ENCODE data around the gene PIGZ. TPM values are rescaled to one million over a fixed set of nuclear protein-coding genes. Genes with fewer than 3 reads are reported as not detected.

Gene PIGZ, protein sequence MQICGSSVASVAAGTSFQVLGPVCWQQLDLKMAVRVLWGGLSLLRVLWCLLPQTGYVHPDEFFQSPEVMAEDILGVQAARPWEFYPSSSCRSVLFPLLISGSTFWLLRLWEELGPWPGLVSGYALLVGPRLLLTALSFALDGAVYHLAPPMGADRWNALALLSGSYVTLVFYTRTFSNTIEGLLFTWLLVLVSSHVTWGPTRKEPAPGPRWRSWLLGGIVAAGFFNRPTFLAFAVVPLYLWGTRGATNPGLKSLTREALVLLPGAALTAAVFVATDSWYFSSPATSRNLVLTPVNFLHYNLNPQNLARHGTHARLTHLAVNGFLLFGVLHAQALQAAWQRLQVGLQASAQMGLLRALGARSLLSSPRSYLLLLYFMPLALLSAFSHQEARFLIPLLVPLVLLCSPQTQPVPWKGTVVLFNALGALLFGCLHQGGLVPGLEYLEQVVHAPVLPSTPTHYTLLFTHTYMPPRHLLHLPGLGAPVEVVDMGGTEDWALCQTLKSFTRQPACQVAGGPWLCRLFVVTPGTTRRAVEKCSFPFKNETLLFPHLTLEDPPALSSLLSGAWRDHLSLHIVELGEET
- total RNA-seq (2014; rRNA removed; shearing (Covaris generic)), result 0.59 and 3.2 TPM in 2 replicates

DNA sequence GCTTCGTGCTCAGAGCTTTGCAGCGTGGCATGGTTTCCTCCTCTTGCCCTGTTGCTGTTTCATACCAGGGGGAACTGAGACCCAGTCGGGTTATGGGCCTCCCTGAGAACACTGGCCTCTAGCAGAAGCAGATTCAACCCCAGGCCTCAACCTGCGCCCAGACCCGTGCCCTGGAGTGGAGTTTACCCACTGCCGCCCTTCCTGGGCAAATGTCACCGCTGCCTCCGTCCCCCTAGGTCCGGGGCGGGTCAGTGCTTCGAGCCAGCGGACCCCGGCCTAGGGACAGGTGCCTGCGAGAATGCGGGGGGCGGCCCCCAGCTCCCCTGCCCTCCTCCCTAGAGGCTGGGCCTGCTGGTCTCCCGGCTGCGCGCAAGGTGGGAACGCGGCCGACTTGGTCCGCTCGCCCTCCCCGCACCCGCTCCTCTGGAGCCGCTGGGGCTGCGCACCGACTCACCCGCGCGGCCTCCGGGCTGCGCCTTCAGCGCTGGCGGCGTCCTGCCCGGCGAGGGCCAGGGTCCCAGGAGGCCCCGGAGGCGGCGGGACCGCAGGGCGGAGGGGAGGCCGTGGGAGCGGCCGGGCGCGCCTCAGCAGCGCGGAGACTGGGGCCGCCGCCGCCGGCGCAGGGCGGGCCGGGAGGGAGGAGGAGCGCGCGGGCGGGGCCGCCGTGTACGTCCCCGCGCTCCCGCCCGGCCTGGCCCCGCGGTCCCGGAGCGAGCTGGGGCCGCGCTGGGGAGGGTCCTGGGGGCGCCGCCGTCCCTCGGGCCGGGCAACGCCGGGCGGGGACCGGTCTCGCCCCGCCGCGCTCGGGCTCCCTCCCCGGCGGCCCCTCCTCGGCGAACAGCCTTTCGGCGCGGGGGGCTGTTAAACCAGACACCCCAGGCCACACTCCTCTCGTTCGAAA is at the start of gene PIGZ:
Gene PIGZ (minus strand): TSS at position 601 of the 901 bp plus-strand sequence. CDS start 16,802 bp downstream, outside the sequence.
- no peak for DNase-seq (ENCODE audit: low spot score)

DNA sequence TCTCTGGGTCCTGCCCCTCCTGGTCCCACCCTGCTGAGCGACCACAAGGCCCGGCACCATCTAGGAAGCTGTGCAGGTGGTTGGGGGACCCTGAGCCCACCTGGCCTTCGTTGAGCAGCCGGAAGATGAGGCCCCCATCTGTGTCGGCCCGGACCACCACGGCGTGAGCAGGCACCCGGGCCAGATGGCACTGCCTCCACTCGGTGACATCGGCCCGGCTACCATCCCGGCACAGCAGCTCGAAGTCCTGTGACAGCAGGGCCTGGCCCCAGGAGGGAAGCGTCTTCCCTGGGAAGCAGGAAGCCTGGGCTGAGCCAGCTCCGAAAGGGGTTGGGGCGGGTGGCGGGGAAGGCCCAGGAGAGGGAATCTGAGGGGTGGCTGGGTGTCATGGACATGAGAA is 48.4 kb upstream of the PIGZ start:
- DNase-seq (ENCODE audit: low spot score), result no peak

DNA sequence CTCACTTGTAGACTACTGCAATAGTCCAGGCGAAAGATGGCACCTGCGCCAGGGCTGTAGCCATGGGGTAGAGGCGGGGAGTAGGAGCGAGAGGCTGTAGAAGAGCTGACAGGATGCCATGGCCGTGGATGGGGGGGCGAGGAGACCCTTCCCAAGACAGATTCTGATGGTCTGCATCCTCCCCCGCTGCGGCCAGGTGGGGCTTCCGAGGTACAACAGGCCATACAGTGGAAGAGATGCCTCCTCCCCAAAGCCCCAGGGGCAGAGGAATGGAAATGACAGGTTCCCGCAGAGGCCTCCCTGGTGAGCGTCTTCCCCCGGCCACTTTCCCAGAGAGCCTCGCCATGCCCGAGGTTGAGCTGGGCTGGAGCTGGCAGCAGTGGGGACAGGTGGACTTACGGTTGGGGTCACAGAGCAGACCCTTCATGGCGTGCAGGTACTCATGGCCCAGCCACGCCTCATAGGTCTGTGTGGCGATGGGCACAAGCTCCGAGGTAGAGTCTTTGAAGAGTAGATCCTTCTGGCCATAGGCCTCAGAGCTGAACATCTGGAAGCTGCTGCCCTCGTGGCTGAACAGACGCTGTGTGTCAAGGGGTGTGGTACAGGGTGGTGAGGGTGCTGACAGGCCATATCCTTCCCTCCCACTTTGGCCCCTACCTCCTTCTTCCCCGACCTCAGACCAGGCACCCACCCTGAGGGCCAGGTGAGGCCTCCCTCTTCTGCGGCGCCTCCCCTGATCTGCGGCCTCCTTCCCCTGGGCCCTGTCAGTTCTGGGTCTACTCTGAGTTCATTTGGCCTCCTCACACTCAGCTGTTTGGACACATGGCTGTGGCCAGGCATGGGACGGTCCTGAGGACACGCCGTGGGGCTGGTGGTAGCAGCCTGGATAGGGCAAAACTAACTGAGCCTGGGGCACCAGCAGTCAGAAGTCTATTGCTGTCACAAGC is 47.4 kb upstream of the PIGZ start:
- no peak for DNase-seq (ENCODE audit: low spot score)

DNA sequence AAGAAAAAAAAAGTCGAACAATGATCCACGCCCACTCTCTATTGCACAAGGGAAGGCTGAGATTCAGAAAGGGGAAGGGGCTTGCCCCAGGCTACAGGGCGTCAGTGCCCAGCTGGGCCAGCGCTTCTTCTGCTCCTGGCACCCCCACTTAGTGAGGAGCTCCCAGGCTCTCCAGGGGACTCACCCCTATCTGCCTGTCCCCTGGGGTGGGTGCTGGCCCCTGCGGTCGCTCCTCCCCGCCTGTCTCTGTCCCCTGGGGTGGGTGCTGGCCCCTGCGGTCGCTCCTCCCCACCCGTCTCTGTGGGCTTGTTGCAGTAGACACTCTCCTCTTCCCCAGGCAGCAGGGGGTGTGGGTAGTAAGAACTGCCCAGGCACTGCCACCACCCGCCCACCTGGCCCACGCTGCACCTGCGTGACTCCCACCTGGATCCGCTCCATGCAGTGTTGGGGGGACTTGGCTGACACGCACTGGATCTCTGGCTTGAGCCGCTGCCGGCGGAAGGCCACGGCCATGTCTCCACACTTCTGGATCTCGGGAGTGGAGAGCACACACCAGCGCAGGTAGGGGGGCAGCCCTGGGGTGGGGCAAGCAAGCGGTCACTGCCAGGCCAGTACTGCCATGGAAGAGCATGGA is 46.4 kb upstream of the PIGZ start:
- DNase-seq (ENCODE audit: low spot score), result no peak

DNA sequence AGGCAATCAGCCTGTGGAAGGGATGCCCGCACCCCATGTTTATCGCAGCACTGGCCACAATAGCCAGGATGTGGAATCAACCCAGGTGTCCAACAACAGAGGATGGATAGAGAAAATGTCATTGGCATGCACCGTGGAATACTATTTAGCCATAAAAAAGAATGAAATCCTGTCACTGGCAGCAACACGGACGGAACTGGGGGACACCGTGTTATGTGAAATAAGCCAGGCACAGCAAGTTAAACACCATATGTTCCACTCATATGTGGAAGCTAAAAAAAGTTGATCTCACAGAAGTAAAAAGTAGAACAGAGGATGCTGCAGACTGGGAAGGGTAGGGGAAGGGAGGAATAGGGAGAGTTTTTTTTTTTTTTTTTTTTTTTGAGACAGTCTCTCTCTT is 45.4 kb upstream of the PIGZ start:
- DNase-seq (ENCODE audit: low spot score), result no peak

DNA sequence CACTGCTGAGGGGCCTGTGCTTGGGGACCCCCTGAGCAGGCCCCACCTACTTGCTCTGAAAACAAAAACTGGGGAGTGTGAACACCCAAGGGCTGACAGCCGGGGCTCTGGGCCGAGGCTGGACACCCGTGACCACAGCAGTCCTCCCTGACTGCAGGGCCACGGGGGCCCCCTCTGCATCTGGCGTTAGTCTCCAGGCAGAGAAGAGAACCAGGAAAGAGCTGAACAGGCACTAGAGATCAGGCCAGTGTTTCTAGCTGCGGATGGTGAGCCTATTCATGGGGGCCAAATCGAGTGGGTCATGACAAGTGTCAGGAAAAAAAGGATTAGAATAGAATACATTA is 43.9 kb upstream of the PIGZ start:
- DNase-seq (ENCODE audit: low spot score), result no peak

DNA sequence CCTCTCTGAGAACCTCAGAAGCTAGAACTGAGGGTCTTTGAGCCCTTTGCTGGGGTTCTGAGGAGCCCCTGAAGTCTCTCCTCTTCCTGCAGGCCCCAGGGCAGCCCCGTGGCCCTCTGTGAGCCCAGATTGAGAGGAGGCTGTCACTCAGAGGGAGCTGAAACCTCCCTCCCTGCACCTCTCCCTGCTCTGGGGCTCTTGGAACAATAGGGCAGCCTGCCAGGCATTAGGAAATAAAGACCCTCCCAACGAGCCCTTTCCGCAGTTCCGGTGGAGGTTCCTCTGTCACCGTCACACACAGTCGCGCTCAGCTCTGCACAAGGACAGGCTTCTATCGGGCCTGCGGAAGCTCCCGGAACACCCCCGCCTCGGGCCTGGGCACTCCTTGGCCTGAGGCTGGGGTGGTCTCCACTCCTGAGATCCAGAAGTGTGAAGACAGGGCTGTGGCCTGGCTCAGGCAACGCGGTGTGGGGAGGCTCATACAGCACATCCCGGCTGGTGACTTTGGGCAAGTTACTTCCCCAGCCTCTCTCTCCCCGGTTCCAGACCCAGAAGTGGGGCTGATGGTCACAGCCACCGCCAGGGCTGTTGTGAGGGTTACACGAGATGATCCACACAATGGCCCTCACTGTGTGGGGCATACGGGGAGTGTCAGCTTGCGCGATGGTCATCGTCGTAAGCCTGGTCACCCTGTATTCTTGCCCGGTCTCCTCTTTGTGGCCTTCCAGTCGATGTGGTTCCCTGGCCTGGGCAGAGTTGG is 43.3 kb upstream of the PIGZ start:
- DNase-seq (ENCODE audit: low spot score), result no peak

DNA sequence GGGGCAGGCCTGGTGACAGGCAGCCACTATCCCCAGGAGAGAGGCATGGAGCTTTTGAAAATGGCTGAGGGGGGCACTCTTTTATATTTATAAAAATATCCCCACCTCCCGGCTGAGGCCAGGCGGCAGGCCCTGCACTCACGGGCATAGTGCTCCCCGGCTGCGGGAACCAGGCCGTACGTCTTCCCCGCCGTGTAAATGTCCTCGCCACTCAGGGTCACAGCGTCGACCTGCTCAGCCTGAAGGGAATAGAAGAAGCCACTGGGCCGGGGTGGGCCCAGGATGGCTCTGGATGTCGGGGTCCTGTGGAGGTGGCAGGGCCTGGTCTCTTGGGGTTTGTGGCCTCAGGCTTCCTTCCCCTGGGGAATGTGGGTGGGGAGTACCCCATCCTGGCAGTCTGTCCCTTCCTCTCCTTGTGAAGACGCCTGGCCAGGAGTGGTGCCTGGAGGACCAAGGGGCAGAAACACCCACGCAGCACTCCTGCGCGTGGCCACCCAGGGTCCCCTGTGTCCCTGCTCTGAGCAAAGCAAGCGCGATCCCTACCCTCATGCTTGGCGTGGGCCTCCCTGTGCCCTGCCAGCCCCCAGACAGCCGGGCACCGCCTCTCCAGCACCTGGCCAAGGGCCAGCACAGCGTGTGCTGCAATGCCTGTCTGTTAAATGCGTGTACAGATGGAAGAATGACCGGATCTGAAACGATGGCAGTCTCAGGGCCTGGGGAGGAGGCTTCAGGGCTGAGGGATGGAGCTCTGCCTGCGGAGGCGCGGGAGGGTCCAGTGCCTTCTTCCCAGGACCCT is 42.1 kb upstream of the PIGZ start:
- DNase-seq (ENCODE audit: low spot score), result no peak

DNA sequence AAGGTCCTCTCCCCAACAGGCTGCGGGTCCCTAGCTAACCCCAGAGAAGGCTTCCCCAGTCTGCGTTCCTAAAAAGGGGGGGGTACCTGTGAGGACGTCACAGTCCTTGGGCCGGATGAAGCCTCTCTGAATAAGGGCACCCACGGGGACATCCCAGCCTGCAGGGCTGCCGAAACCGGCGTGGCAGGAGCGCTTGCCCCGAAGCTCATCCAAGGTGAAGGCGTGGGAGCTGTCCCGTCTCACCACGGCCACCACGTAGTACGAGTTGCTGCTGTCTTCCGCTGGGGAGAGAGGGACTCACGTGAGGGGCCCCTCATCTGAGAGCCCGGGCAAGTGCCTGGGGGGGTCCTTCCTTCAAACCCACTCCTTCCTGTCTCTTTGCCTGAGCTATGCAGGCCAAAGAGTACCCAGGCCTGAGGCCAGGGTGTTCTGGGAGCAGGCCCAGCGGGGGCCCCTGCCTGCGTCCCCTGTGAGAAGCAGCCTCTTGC is 40.9 kb upstream of the PIGZ start:
- no peak for DNase-seq (ENCODE audit: low spot score)

DNA sequence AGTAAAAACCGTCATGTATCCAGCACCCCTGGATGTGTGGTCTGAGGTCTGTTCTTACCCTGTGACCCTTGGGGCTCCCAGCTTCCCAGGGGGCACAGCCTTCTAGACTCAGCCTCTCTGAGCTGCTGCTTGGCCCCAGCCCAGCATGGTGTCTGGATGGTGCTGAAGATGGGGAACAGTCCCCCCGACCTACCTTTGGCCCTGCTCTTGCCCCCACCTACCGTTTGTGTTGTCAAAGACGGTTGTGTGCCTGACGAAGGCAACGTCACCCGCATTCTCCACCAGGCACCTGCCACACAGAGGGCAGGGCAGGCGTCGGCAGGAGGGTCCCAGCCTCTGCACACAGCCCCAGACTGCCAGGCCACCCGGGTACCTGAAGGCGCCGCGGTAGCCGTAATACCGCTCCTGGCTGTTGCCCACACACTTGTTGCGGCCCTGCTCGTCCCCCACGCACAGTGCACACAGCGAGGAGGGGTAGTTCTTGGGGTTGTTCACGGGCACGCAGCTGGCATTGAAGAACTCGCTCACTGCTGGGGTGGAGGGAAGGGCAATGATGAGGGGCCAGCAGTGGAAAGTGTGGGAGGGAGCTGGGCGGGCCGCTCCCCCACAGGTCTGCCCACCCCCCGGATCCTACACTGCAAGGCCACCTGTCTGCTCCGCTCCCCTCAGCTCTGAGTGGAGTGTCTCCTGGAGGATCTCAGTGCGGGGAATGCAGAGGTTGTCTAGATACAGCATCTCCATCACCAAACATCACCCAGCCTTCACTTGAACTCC is 40.0 kb upstream of the PIGZ start:
- no peak for DNase-seq (ENCODE audit: low spot score)

DNA sequence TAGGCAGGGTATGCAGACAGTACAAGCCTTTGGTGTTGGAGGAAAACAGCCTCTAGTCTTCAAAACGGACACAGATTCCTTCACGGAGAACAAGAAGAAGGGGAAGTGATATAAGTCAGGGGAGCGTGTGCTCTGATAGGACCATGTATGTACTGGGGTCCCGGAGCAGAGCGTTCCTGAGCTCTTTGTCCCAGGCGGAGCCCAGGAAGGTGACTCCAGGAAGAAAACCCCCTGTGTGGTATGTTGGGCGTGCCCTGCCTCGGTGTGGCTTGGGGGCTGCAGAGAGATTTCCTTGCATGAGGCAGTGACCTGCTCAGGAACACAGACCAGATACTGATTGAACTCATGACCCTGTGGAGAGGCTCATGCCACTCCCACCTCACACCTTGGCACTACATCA is 39.3 kb upstream of the PIGZ start:
- DNase-seq (ENCODE audit: low spot score), result no peak

DNA sequence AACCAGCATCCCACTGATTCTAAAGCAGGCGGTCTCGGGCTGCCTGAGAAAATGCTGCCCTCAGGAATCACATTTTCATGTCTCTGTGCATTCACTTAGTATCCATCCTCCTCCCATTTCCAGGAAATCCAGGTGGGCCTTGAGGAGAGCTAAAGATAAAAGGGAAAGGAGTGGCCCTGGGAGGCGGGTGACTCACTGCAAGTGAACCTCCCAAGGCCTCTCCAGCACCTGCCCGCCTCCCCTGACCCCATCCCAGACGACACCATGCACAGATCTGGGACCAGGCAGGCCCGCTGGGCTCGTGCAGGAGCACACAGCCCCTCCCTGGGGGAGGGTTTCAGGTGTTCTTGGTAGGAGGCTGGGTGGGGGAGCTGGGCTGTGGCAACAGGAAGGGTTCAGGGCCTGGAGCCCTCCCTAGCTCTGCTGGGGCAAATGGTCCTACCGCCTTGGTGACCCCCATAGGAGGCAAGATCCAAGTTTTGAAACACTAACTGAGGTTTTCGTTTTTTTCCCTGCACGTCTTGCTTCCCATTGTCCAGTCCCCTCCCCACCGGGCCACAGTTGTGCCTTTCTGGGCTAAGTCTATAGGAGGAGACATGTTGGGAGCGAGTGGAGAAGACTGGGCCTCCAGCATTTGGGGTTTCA is 38.8 kb upstream of the PIGZ start:
- no peak for DNase-seq (ENCODE audit: low spot score)

DNA sequence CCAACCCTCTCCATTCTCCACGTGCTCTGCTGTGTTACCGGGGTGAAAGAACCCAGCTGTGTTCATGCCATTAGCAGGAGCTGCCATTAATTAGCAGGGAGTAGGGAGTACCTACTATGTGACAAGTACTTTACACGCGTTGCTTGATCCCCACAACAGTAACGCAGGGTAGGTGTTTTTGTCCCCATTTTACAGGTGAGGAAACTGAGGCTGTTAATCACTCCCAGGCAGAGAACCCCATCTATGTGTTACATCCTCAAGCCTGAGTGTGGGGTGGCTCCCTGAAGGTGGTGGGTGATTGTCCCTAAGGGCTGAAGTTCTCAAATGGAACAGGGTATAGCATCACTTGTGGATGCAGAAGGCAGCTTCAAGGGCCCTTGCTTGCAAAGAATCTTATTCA is 38.2 kb upstream of the PIGZ start:
- DNase-seq (ENCODE audit: low spot score), result no peak

DNA sequence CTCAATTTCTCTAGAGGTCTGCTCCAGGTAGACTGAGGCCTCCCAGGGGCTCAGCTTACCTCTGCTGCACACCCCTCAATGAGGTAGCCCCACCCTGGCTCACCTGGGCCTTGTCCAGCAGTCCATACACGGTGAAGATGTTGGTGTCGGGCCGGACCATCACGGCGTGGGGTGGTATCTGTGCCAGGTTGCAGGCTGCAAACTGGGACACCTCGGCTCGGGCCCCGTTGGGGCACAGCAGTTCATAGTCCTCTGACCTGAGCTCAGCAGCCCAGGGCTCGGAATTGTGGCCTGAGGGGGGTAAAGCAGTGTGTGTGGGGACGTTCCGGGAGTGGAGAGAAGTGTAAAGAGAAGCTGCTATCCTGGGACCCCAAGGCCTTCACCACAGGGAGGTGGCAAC is 37.8 kb upstream of the PIGZ start:
- no peak for DNase-seq (ENCODE audit: low spot score)

DNA sequence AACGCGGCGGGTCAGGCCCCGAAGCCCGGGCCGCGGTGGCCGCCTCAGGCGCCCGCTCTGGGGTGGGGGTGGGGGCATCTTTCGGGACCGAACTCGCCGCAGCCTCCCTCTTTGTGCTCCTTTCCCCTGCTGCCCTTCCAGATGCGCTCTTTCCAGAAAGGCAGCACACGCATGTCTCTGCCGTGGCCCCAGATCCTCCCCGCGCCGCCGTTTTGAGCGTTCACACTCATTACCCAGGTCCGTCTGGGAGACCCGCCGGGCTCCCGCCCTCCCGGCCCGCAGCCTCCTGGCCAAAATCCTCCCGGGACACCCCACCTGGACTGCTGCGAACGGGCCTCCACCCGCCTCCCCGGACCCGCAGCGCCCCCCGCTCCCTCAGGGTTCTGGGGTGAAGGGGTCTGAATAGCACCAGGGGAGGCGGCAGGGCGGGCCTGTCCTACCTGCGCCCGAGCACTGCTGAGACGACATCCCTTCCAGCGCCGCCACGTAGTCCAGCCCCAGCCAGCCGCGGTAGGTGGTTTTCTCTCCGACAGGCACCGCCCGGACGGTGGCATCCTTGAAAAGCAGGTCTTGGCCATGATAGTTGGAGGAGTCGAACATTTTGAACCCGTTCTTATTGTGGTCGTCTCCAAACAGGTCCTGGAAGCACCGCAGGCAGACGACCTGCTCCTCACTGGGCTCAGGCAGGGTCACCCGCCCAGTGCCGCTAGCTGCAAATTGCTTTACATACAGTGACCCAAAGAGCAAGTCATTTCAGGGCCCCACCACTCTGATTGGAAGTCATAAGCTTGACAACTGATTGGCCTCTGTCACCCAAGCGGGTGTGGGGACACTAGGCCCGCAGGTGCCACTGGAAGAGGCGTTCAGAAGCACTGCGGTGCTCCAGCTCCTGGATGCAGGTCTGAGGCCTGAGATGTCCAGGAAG is 35.1 kb upstream of the PIGZ start:
- DNase-seq (ENCODE audit: low spot score), result no peak

DNA sequence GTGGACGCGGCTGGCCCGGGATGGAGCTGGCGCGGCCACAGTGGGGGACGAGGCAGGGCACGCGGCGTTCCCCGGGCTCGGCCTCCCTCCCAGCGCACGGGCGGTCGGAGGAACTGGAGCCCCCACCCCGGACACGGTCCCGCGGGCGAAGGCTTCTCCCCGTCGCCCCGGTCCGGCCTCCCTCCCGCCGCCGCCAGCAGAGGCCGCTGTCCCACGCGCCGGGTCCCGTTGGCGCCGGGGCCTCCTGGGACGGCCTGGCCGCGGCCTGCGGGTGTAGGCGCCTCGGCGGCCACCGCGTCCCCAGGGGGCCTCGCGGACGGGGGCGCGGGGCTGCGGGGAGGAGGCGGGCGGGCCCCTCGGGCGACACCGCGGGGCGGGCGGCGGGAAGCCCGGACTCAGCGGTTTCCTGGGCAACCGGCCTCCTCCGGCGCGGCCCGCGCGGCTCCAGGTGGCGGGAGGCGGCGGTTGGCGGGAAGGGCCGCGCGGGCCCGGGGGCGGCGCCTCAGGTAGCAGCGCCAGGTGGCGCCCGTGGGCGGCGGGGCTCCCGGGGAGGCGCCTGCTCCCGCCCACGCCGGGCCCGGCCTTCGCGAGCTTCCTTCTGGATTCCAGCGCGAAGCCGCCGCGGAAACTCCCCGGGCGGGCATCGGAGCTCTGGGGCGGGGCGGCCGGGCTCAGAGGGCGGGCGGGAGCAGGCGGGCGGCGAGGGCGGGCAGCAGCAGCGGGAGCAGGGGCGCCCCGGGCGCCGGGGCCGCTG is 34.2 kb upstream of the PIGZ start:
- DNase-seq (ENCODE audit: low spot score), result peak; percentile 45
